Kasumi-1 (cell line): ENCODE measurements around the gene CEACAM20.
A peak's percentile ranks its signal among the peaks of the same experiment; 100 is the strongest.
"Not testable (repeated sequence)": the region's sequence is repeated elsewhere in the genome, so short reads cannot be mapped to it uniquely, and the experiment has no call there.

Experiments
- DNase-seq, 2 experiments: peaks; one replicate each; lab custom pipeline; 2025; lab: John Stamatoyannopoulos, UW

CEACAM20 gene

GRCh38 chr19:44548736-44549135 lies 19.3 kb upstream of the CEACAM20 start:
- no peak for DNase-seq

GRCh38 chr19:44544031-44544430 lies 14.6 kb upstream of the CEACAM20 start:
- DNase-seq, result no peak

GRCh38 chr19:44542671-44543070 lies 13.2 kb upstream of the CEACAM20 start:
- no peak for DNase-seq

- no peak for DNase-seq
Measured at GRCh38 chr19:44540736-44541135, 11.3 kb upstream of the CEACAM20 start.

- DNase-seq, result no peak
Measured at GRCh38 chr19:44539991-44540390, 10.5 kb upstream of the CEACAM20 start.

- no peak for DNase-seq
Measured at GRCh38 chr19:44539236-44539826, 9.9 kb upstream of the CEACAM20 start.

- not testable (repeated sequence) for DNase-seq
Measured at GRCh38 chr19:44535361-44535760, 5.9 kb upstream of the CEACAM20 start.

GRCh38 chr19:44532819-44533218 lies 3.3 kb upstream of the CEACAM20 start:
- DNase-seq, result no peak

- DNase-seq, result no peak
Measured at GRCh38 chr19:44530777-44531176, 1.3 kb upstream of the CEACAM20 start.

GRCh38 chr19:44527554-44527953 lies 1.9 kb downstream of the CEACAM20 start:
- no peak for DNase-seq

- DNase-seq, result no peak
Measured at GRCh38 chr19:44525721-44526430, 3.6 kb downstream of the CEACAM20 start.

- no peak for DNase-seq
Measured at GRCh38 chr19:44521370-44521769, 8.1 kb downstream of the CEACAM20 start.

GRCh38 chr19:44517146-44517545 lies 12.3 kb downstream of the CEACAM20 start:
- no peak for DNase-seq

- DNase-seq, result no peak
Measured at GRCh38 chr19:44515907-44516306, 13.6 kb downstream of the CEACAM20 start.

GRCh38 chr19:44515031-44515430 lies 14.4 kb downstream of the CEACAM20 start:
- no peak for DNase-seq

GRCh38 chr19:44512326-44513298 lies 16.9 kb downstream of the CEACAM20 start:
- DNase-seq, result peak; percentile 43 to 61

GRCh38 chr19:44509478-44509877 lies 20.0 kb downstream of the CEACAM20 start:
- no peak for DNase-seq

GRCh38 chr19:44499962-44500949 lies 29.2 kb downstream of the CEACAM20 start, which contains the start of gene ZNF180:
ZNF180 (minus strand) TSS chr19:44500522; CDS start chr19:44497334, 3,188 bp downstream.
- DNase-seq, result peak; percentile 92 to 93

- DNase-seq, result no peak
Measured at GRCh38 chr19:44499559-44499958, 29.9 kb downstream of the CEACAM20 start.

- DNase-seq, result no peak
Measured at GRCh38 chr19:44498988-44499387, 30.5 kb downstream of the CEACAM20 start.

- no peak for DNase-seq
Measured at GRCh38 chr19:44496711-44497110, 32.8 kb downstream of the CEACAM20 start.
